GM12878 (cell line): ENCODE data around the gene DISP2. TPM values are rescaled to one million over a fixed set of nuclear protein-coding genes. Genes with fewer than 3 reads are reported as not detected.

Experiments used
- ATAC-seq: fragments of 200-7000 bp; cut with Tn5 transposase; 3 replicates; pipeline ENCODE4 v1.9.1; 2020; ENCODE audit warnings: mild to moderate bottlenecking, moderate library complexity
- BruUV-seq: library from RNA; stranded (reverse); fragments of 400-500 nt; replicated peaks from 2 replicates; lab custom pipeline; 2021; lab: Mats Ljungman, UMichigan
- CTCF ChIA-PET: fragments of 300-600 bp; sonication (Branson Sonifier 250); formaldehyde crosslinking; extraction: SDS; loops from one replicate; lab custom pipeline; 2021; ENCODE audit warnings: inconsistent platforms; lab: Yijun Ruan, JAX
- POLR2A ChIA-PET: fragments of 350-600 bp; formaldehyde crosslinking; extraction: SDS; loops from one replicate; lab custom pipeline; 2021; ENCODE audit warnings: inconsistent platforms; lab: Charles Lee
- RAD21 ChIA-PET: fragments of 300-600 bp; sonication (Branson Sonifier 250); formaldehyde crosslinking; loops from one replicate; lab custom pipeline; 2023; ENCODE audit warnings: antibody characterized with exemption; ENCODE audit not compliant: unreplicated experiment; lab: Charles Lee
- SMC1A ChIA-PET: fragments of 300-600 bp; sonication (Branson Sonifier 250); formaldehyde crosslinking; loops from one replicate; lab custom pipeline; 2023; ENCODE audit not compliant: unreplicated experiment, uncharacterized antibody; lab: Charles Lee
- DNase-seq: peaks from one replicate; pipeline ENCODE4 v3.0.0-alpha.2; 2011; ENCODE audit warnings: low read depth, low spot score
- FAIRE-seq: peaks from 3 replicates; lab custom pipeline; 2011; peaks lifted over from hg19 to GRCh38; lab: Jason Lieb, UNC
- H2AFZ ChIP-seq: 2 replicates; pipeline ENCODE4 v1.6.0; 2011; ENCODE audit warnings: low read depth, low read length, control low read depth; ENCODE audit not compliant: control insufficient read depth
- H3K27ac ChIP-seq: 2 replicates; pipeline ENCODE4 v1.5.1; 2011; ENCODE audit warnings: control low read depth; ENCODE audit not compliant: control insufficient read depth, insufficient read depth
- H3K27me3 ChIP-seq, 2 experiments: replicated peaks in 1 of 2; 2 replicates each; pipeline versions ENCODE4 v1.6.0 to v1.6.1; 2011; ENCODE audit warnings: low read length in 1 of 2; ENCODE audit not compliant: control insufficient read depth in 2 of 2, insufficient read depth in 2 of 2
- H3K36me3 ChIP-seq, 2 experiments: 2 replicates each; pipeline ENCODE4 v1.5.1; 2011; ENCODE audit warnings: low read length in 1 of 2; ENCODE audit not compliant: control insufficient read depth in 2 of 2, insufficient read depth in 2 of 2
- H3K4me1 ChIP-seq: 2 replicates; pipeline ENCODE4 v1.6.1; 2011; ENCODE audit warnings: mild to moderate bottlenecking, low read length, moderate library complexity, mixed read lengths; ENCODE audit not compliant: control insufficient read depth, insufficient read depth
- H3K4me2 ChIP-seq: 2 replicates; pipeline ENCODE4 v1.6.0; 2011; ENCODE audit warnings: control low read depth; ENCODE audit not compliant: control insufficient read depth, insufficient read depth
- H3K4me3 ChIP-seq: fragments of 200-600 bp; sonication (generic); 2 replicates; pipeline ENCODE4 v1.5.1; 2016
- H3K79me2 ChIP-seq: 2 replicates; pipeline ENCODE4 v1.6.0; 2011; ENCODE audit warnings: low read length; ENCODE audit not compliant: control insufficient read depth, insufficient read depth
- H3K9ac ChIP-seq: 2 replicates; pipeline ENCODE4 v1.8.0; 2011; ENCODE audit warnings: low read length, control low read depth, mixed read lengths; ENCODE audit not compliant: control insufficient read depth, insufficient read depth
- H3K9me3 ChIP-seq: replicated peaks from 3 replicates; pipeline ENCODE4 v1.5.1; 2011; ENCODE audit warnings: mild to moderate bottlenecking, low read length; ENCODE audit not compliant: control insufficient read depth, insufficient read depth
- H4K20me1 ChIP-seq: 2 replicates; pipeline ENCODE4 v1.6.0; 2011; ENCODE audit not compliant: control insufficient read depth, insufficient read depth
- BHLHE40 ChIP-seq, 2 experiments: fragments of 450-650 bp in 1 of 2; IDR thresholded peaks; 2 replicates each; pipeline ENCODE4 v1.6.1; 2011 to 2017; ENCODE audit warnings: low read depth in 2 of 2, borderline replicate concordance in 1 of 2, improper control_type of control experiment in 1 of 2, low read length in 1 of 2, mild to moderate bottlenecking in 1 of 2
- CBX3 ChIP-seq: fragments of 200-600 bp; sonication (generic); IDR thresholded peaks from 2 replicates; pipeline ENCODE4 v1.6.1; 2016; ENCODE audit warnings: low read depth, borderline replicate concordance
- CREB1 ChIP-seq: IDR thresholded peaks from 2 replicates; pipeline ENCODE4 v1.6.1; 2012; ENCODE audit warnings: low read depth, mild to moderate bottlenecking, inconsistent platforms
- DPF2 ChIP-seq: fragments of 450-650 bp; IDR thresholded peaks from 2 replicates; pipeline ENCODE4 v1.6.1; 2017; ENCODE audit warnings: mild to moderate bottlenecking
- EGR1 ChIP-seq, 2 experiments: IDR thresholded peaks; 1 replicate in 1 of 2; 2 replicates in 1 of 2; pipeline ENCODE4 v1.6.1; 2011 to 2012; ENCODE audit warnings: low read depth in 2 of 2, low read length in 2 of 2, borderline replicate concordance in 1 of 2, mild to moderate bottlenecking in 1 of 2, moderate library complexity in 1 of 2
- GATAD2B ChIP-seq: fragments of 450-650 bp; conservative IDR thresholded peaks from 2 replicates; pipeline ENCODE4 v1.6.1; 2017; ENCODE audit warnings: low read depth, mild to moderate bottlenecking, moderate library complexity
- RAD51 ChIP-seq: fragments of 450-650 bp; IDR thresholded peaks from 2 replicates; pipeline ENCODE4 v1.6.1; 2016; ENCODE audit warnings: moderate library complexity, mild to moderate bottlenecking, inconsistent platforms
- SRF ChIP-seq, 2 experiments: IDR thresholded peaks; 2 replicates each; pipeline ENCODE4 v1.6.1; 2011; ENCODE audit warnings: low read depth in 2 of 2, low read length in 2 of 2, mild to moderate bottlenecking in 1 of 2, moderate library complexity in 1 of 2
- WRNIP1 ChIP-seq: IDR thresholded peaks from 2 replicates; pipeline ENCODE4 v1.6.1; 2011; ENCODE audit warnings: low read depth, low read length, improper control_type of control experiment, borderline replicate concordance
- YY1 ChIP-seq: IDR thresholded peaks from 2 replicates; pipeline ENCODE4 v1.6.1; 2011; ENCODE audit warnings: low read depth, mild to moderate bottlenecking, low read length
- WGBS: methylation state at CpG from one replicate; pipeline ENCODE4 v1.1.6; 2016; ENCODE audit warnings: low lambda C conversion rate; ENCODE audit not compliant: insufficient replicate concordance, insufficient coverage; ENCODE audit errors: missing lambda C conversion rate; 5-methylcytosine and 5-hydroxymethylcytosine counted together
- in situ Hi-C: fragments of 300-500 bp; cut with MboI; formaldehyde crosslinking; loops from 9 replicates; pipeline ENCODE4 v1.14.3; 2018; ENCODE audit warnings: mixed read lengths
- intact Hi-C: fragments of 100-400 bp; cut with micrococcal nuclease; formaldehyde crosslinking; loops from one replicate; pipeline ENCODE4 v1.14.2; 2022; ENCODE audit not compliant: unreplicated experiment
- polyA plus RNA-seq, 11 experiments: library from polyadenylated mRNA; depleted of rRNA in 4 of 11; unstranded in 6 of 11; stranded (reverse) in 5 of 11; fragments of >200 nt; fragmentation: Nextera tagmentation in 4 of 11; fragmentation: Illumina TruSeq in 1 of 11; extraction: Ambion mirVana in 4 of 11; extraction: Trizol in 1 of 11; gene quantifications; 1 replicate in 1 of 11; 2 replicates in 10 of 11; pipeline versions ENCODE4 v1.2.1 to v1.2.3, GENCODE V29; 2011 to 2016; ENCODE audit warnings: inconsistent platforms in 2 of 11, missing spikeins in 2 of 11, low read depth in 1 of 11
- total RNA-seq, 4 experiments: library from RNA; depleted of rRNA in 3 of 4; stranded (reverse); fragments of >200 nt in 3 of 4; fragmentation: Illumina TruSeq in 1 of 4; extraction: Trizol in 1 of 4; gene quantifications; 2 replicates each; pipeline versions ENCODE4 v1.2.1 to v1.2.3, GENCODE V29; 2013 to 2021
- TF ChIP-seq, protein P1 (sequence below): IDR thresholded peaks from 2 replicates; pipeline ENCODE4 v1.6.1; 2012; ENCODE audit warnings: low read depth, low read length, improper control_type of control experiment

DISP2 gene
- total and polyA plus RNA-seq, 10 of the 15 experiments (the other 5 are each of a cell fraction or from before 2014, with no cell fraction given), result under 0.01 to 0.20 (median 0.12) TPM; not detected in 7

DNA sequence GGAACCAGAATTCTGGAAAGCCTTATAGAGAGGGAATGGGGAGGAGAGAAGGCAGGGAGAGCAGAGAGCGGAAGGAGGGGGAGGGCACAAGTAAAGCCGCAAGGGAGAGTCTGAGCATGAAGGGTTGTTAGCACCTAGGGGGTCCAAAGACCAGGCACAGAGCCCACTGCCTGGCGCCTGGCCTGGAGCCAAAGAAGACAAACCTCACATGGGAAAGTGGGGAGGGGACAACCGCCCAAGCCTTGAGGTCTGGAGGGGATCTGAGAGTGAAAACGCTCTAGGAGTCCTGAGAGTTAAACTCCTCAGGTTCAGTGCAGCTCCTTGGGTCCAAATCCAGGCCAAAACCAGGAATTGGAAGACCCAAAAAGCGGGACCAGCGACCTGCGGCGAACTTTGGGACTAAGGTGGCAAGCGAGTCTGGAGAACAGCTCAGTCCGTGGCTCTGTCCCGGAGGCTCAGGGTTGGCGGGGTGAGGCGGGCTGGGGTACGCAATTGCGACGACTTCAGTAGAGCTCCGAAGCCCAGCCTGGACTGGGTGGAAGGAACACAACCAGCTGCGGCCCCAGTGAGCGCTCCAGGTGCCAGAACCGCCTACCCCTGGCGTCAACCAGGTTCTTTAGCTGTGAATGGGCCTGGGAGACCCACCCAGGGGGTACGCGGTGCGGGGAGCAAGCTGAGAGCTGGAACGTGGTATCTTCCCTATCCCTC, 35.3 kb upstream of the DISP2 start:
- RAD21 ChIA-PET, result interaction anchor here (0.6 to 2.6 kb wide), 4 partner anchors 11 to 534 kb away, joined by 3 to 30 read pairs (median 4); no protein-coding TSS in a partner anchor
- WGBS, result 95% methylated on average over 25 of the region's 26 CpGs
- SMC1A ChIA-PET, result interaction anchor here (1.0 to 1.5 kb wide), 6 partner anchors 15 to 459 kb away, joined by 3 to 11 read pairs (median 3); partner anchors contain the start of gene PLCB2

DNA sequence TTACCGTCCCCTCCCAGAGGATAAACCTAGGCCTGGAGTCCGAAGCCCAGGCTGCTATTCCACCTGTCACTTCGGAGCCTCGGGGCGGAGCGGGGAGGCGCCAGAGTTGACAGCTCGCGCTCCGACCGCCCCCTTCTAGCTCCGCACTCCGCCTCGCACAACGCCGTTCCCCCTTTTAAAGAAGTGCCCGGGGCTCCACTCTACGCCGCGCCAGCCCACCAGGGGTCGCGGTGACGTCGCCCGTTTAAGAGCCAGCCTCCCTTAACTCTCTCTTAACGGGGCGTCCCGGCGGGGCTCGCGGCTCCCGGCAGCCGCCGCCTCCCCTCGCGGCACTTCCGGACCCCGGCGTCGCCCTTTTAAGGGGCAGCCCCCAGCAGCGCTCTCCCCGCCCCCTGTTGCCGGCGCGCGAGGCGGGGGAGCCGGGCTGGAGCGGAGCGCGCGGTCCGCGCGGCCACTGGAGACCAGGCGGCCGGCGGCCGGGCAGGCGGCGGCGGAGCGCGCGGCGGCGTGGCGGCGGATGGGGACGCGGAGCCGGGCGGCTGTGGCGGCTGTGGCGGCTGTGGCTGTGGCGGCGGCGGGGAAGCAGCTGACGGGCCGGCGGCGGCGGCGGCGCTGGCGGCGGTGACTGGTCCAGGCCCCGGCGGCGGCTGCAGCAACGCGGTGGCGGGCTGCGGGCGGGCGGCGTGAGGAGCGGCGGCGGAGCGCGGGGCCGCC, 34.6 kb upstream of the DISP2 start, which contains the start of gene INAFM2:
Gene INAFM2 (plus strand): TSS at position 454 of the 714 bp plus-strand sequence. CDS start 364 bp downstream, outside the sequence.
- peak within 1 kb of the TSS; percentile 86 for H3K4me2 ChIP-seq
- DNase-seq (peak; percentile 48), ATAC-seq (peak; percentile 92), FAIRE-seq (peak; percentile 44)
- H3K27ac ChIP-seq, result no peak within 1 kb of the TSS
- H3K9ac ChIP-seq, result peak within 1 kb of the TSS; percentile 44; the same call in 1 of the 2 replicates
- CTCF ChIA-PET, result interaction anchor here (0.9 to 17.6 kb wide), 10 partner anchors 9 to 106 kb away, joined by 3 to 336 read pairs (median 5); partner anchors contain the start of genes CCDC9B, KNSTRN and PLCB2
- BruUV-seq, result no TSS peak
- in situ Hi-C loops, result no loop called here
- no peaks in the 10 kb centered on the region for H4K20me1 ChIP-seq
- intact Hi-C loops, result no loop called here
- H3K27me3 ChIP-seq, result no peaks in the 10 kb centered on the region
- no peaks in the 10 kb centered on the region for H3K79me2 ChIP-seq
- RAD21 ChIA-PET, result interaction anchor here (0.6 to 2.6 kb wide), 4 partner anchors 11 to 534 kb away, joined by 3 to 30 read pairs (median 4); no protein-coding TSS in a partner anchor
- SMC1A ChIA-PET, result interaction anchor here (1.0 to 1.5 kb wide), 6 partner anchors 14 to 459 kb away, joined by 3 to 11 read pairs (median 3); partner anchors contain the start of gene PLCB2
- H3K36me3 ChIP-seq, result no peaks in the 10 kb centered on the region
- POLR2A ChIA-PET, result interaction anchor here (0.9 to 1.0 kb wide), 2 partner anchors 10 to 13 kb away, joined by 3 read pairs; no protein-coding TSS in a partner anchor
- 1% methylated on average over 68 of the region's 103 CpGs for WGBS
- H3K4me1 ChIP-seq, result peaks cover 5% of the 10 kb centered on the region
- H3K4me3 ChIP-seq, result peak within 1 kb of the TSS; percentile 72
- H2AFZ ChIP-seq, result peak within 1 kb of the TSS; percentile 68
- H3K9me3 ChIP-seq, result no peaks in the 10 kb centered on the region
- TF ChIP-seq DPF2 (0 out of 2 replicates have a peak, but pooled peaks have one; percentile 13), CREB1 (0 out of 2 replicates have a peak, but pooled peaks have one; percentile 41), SRF (IDR thresholded peaks at IDR 0.05; ENCODE audit: low read depth in 2 of 2, low read length in 2 of 2) (peak; percentile 72 to 77; a peak in 3 of 4 replicates), RAD51 (no peak), YY1 (no peak; the same call in 1 of the 2 replicates), EGR1 (IDR thresholded peaks at IDR 0.05; ENCODE audit: borderline replicate concordance in 1 of 2, low read depth in 2 of 2, low read length in 2 of 2) (peak in 1 of 2 experiments; percentile 5; a peak in 1 of 3 replicates), CBX3 (no peak), BHLHE40 (IDR thresholded peaks at IDR 0.05; ENCODE audit: borderline replicate concordance in 1 of 2, low read depth in 2 of 2, low read length in 1 of 2) (peak in 1 of 2 experiments; percentile 46; a peak in 1 of 4 replicates)
- TF ChIP-seq, protein P1, sequence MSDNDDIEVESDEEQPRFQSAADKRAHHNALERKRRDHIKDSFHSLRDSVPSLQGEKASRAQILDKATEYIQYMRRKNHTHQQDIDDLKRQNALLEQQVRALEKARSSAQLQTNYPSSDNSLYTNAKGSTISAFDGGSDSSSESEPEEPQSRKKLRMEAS, result peak; percentile 65; the same call in 1 of the 2 replicates

More for the DNA sequence above, 35.3 kb upstream of the DISP2 start:
- H3K9me3 ChIP-seq, result no peaks in the 10 kb centered on the region
- ChIA-PET CTCF (interaction anchor here (0.9 to 17.6 kb wide), 12 partner anchors 8 to 105 kb away, joined by 3 to 336 read pairs (median 6); partner anchors contain the start of genes CCDC9B, KNSTRN and PLCB2), POLR2A (interaction anchor here (0.9 to 1.0 kb wide), 2 partner anchors 9 to 14 kb away, joined by 3 read pairs; no protein-coding TSS in a partner anchor)
- no peaks in the 10 kb centered on the region for H3K36me3 ChIP-seq
- H3K27me3 ChIP-seq, result no peaks in the 10 kb centered on the region
- no TSS peak for BruUV-seq
- FAIRE-seq (no peak), ATAC-seq (no peak)
- in situ Hi-C loops (no loop called here), intact Hi-C loops (no loop called here)
- peak overlapping the region; percentile 26; the same call in 1 of the 2 replicates for H3K4me3 ChIP-seq
- H3K27ac ChIP-seq, result no peak overlapping the region
- H2AFZ ChIP-seq, result no peak overlapping the region; the same call in 1 of the 2 replicates
- peaks cover 6% of the 10 kb centered on the region for H3K4me1 ChIP-seq
- H3K79me2 ChIP-seq, result no peaks in the 10 kb centered on the region
- H3K4me2 ChIP-seq, result peak overlapping the region; percentile 49
- TF ChIP-seq GATAD2B (0 out of 2 replicates have a peak, but pooled peaks have one; percentile 3), WRNIP1 (no peak)
- TF ChIP-seq, all 136 proteins: peak for 1
- no peak for DNase-seq
- no peaks in the 10 kb centered on the region for H4K20me1 ChIP-seq
- H3K9ac ChIP-seq, result no peak overlapping the region
